Chondrocyte (in vitro differentiated cells): Measurements from ENCODE around the gene GIGYF2. TPM values are rescaled to one million over a fixed set of nuclear protein-coding genes. Genes with fewer than 3 reads are reported as not detected.
A peak's percentile ranks its signal among the peaks of the same experiment; 100 is the strongest.

Source experiments
- DNase-seq: peaks from one replicate; pipeline ENCODE4 v3.0.0; 2021; ENCODE audit warnings: mixed read lengths, low spot score
- H3K27ac Mint-ChIP-seq: one replicate; pipeline ENCODE4 v1.8.0; 2021; ENCODE audit warnings: mild to moderate bottlenecking, moderate library complexity, mixed read lengths; ENCODE audit not compliant: unreplicated experiment
- H3K27me3 Mint-ChIP-seq: 2 replicates; pipeline ENCODE4 v1.8.0; 2021; ENCODE audit warnings: low read depth, mixed read lengths
- H3K36me3 Mint-ChIP-seq: 2 replicates; pipeline ENCODE4 v1.8.0; 2021; ENCODE audit warnings: low read depth, mixed read lengths
- H3K4me1 Mint-ChIP-seq: 2 replicates; pipeline ENCODE4 v1.8.0; 2021; ENCODE audit warnings: low read depth, mild to moderate bottlenecking, mixed read lengths
- H3K4me3 Mint-ChIP-seq: one replicate; pipeline ENCODE4 v1.8.0; 2021; ENCODE audit warnings: mild to moderate bottlenecking, moderate library complexity, mixed read lengths; ENCODE audit not compliant: unreplicated experiment
- H3K9me3 Mint-ChIP-seq: 2 replicates; pipeline ENCODE4 v1.8.0; 2021; ENCODE audit warnings: low read depth, mixed read lengths
- CTCF ChIP-seq: fragments of 200-600 bp; sonication (generic); IDR thresholded peaks from 2 replicates; pipeline ENCODE4 v1.5.0; 2021; ENCODE audit warnings: antibody characterized with exemption, mild to moderate bottlenecking, moderate library complexity
- total RNA-seq: library from RNA; stranded (reverse); gene quantifications from 3 replicates; pipeline ENCODE4 v1.2.1, GENCODE V29; 2021

GIGYF2 gene
- total RNA-seq, 1 donor from 2014 or later, result 45.6 TPM

GRCh38 chr2:232668805-232669444, 28.2 kb upstream of the GIGYF2 start:
- no peak overlapping the region for H3K27ac Mint-ChIP-seq
- H3K36me3 Mint-ChIP-seq, result peaks cover 24% of the 10 kb centered on the region
- no peak overlapping the region for H3K4me3 Mint-ChIP-seq
- peaks cover 29% of the 10 kb centered on the region for H3K4me1 Mint-ChIP-seq
- no peak for DNase-seq
- peak; percentile 76 for TF ChIP-seq CTCF
- no peaks in the 10 kb centered on the region for H3K9me3 Mint-ChIP-seq
- H3K27me3 Mint-ChIP-seq, result no peaks in the 10 kb centered on the region

- DNase-seq, result no peak
- H3K4me3 Mint-ChIP-seq, result no peak overlapping the region
- H3K27me3 Mint-ChIP-seq, result no peaks in the 10 kb centered on the region
- TF ChIP-seq CTCF, result no peak
- peaks cover 28% of the 10 kb centered on the region for H3K4me1 Mint-ChIP-seq
- peaks cover 45% of the 10 kb centered on the region for H3K36me3 Mint-ChIP-seq
- H3K27ac Mint-ChIP-seq, result peak overlapping the region; percentile 56
- H3K9me3 Mint-ChIP-seq, result no peaks in the 10 kb centered on the region
Measured at GRCh38 chr2:232672588-232672987, 24.5 kb upstream of the GIGYF2 start.

- no peak overlapping the region for H3K4me3 Mint-ChIP-seq
- TF ChIP-seq CTCF, result no peak
- H3K36me3 Mint-ChIP-seq, result peaks cover 46% of the 10 kb centered on the region
- H3K4me1 Mint-ChIP-seq, result peaks cover 14% of the 10 kb centered on the region
- H3K27ac Mint-ChIP-seq, result no peak overlapping the region
- no peaks in the 10 kb centered on the region for H3K9me3 Mint-ChIP-seq
- no peaks in the 10 kb centered on the region for H3K27me3 Mint-ChIP-seq
- DNase-seq, result peak; percentile 29
Measured at GRCh38 chr2:232674491-232674890, 22.6 kb upstream of the GIGYF2 start.

GRCh38 chr2:232675381-232675780, 21.8 kb upstream of the GIGYF2 start:
- Mint-ChIP-seq H3K36me3 (peaks cover 46% of the 10 kb centered on the region), H3K4me1 (peaks cover 14% of the 10 kb centered on the region), H3K4me3 (no peak overlapping the region), H3K9me3 (no peaks in the 10 kb centered on the region), H3K27me3 (no peaks in the 10 kb centered on the region), H3K27ac (no peak overlapping the region)
- TF ChIP-seq CTCF, result no peak
- peak; percentile 52 for DNase-seq

- Mint-ChIP-seq H3K4me3 (no peak overlapping the region), H3K27me3 (no peaks in the 10 kb centered on the region), H3K9me3 (no peaks in the 10 kb centered on the region), H3K36me3 (peaks cover 37% of the 10 kb centered on the region), H3K27ac (no peak overlapping the region), H3K4me1 (no peaks in the 10 kb centered on the region)
- no peak for DNase-seq
- no peak for TF ChIP-seq CTCF
Measured at GRCh38 chr2:232680006-232680405, 17.1 kb upstream of the GIGYF2 start.
